Keratinocyte (primary cell): ENCODE measurements around the gene QSOX1. TPM values are rescaled to one million over a fixed set of nuclear protein-coding genes. Genes with fewer than 3 reads are reported as not detected.

Experiments used
- DNase-seq: peaks from one replicate; pipeline ENCODE4 v3.0.0-alpha.2; 2011; ENCODE audit warnings: low read depth, missing footprints, low spot score
- FAIRE-seq: peaks from 2 replicates; lab custom pipeline; 2011; peaks lifted over from hg19 to GRCh38; lab: Jason Lieb, UNC
- H2AFZ ChIP-seq: 2 replicates; pipeline ENCODE4 v1.6.0; 2012; ENCODE audit warnings: low read length, control low read depth, inconsistent platforms; ENCODE audit not compliant: control insufficient read depth
- H3K27ac ChIP-seq: 2 replicates; pipeline ENCODE4 v1.5.1; 2011; ENCODE audit warnings: low read length; ENCODE audit not compliant: control insufficient read depth, insufficient read depth
- H3K27me3 ChIP-seq: 3 replicates; pipeline ENCODE4 v1.6.0; 2011; ENCODE audit warnings: low read length; ENCODE audit not compliant: control insufficient read depth, insufficient read depth; ENCODE audit errors: extremely low read depth
- H3K36me3 ChIP-seq, 2 experiments: 2 replicates in 1 of 2; 3 replicates in 1 of 2; pipeline ENCODE4 v1.5.1; 2011; ENCODE audit warnings: low read length in 2 of 2, mild to moderate bottlenecking in 1 of 2; ENCODE audit not compliant: control insufficient read depth in 2 of 2, insufficient read depth in 2 of 2; ENCODE audit errors: extremely low read depth in 1 of 2
- H3K4me1 ChIP-seq: 3 replicates; pipeline ENCODE4 v1.5.1; 2011; ENCODE audit warnings: low read length; ENCODE audit not compliant: control insufficient read depth, insufficient read depth; ENCODE audit errors: extremely low read depth
- H3K4me2 ChIP-seq: 3 replicates; pipeline ENCODE4 v1.6.0; 2011; ENCODE audit warnings: low read depth, low read length; ENCODE audit not compliant: control insufficient read depth, insufficient read depth; ENCODE audit errors: extremely low read depth
- H3K4me3 ChIP-seq, 3 experiments: fragments of 200-600 bp in 1 of 3; sonication (generic) in 1 of 3; 2 replicates in 2 of 3; 3 replicates in 1 of 3; pipeline ENCODE4 v1.5.1; 2011 to 2016; ENCODE audit warnings: low read length in 3 of 3, mild to moderate bottlenecking in 3 of 3, control low read depth in 2 of 3, inconsistent platforms in 1 of 3, low read depth in 1 of 3, mixed read lengths in 1 of 3, mixed run types in 1 of 3, moderate library complexity in 1 of 3; ENCODE audit not compliant: control insufficient read depth in 2 of 3, insufficient read depth in 2 of 3; ENCODE audit errors: extremely low read depth in 1 of 3
- H3K79me2 ChIP-seq: 2 replicates; pipeline ENCODE4 v1.6.0; 2012; ENCODE audit warnings: low read length; ENCODE audit not compliant: control insufficient read depth, insufficient read depth
- H3K9ac ChIP-seq: 3 replicates; pipeline ENCODE4 v1.6.0; 2011; ENCODE audit warnings: low read length; ENCODE audit not compliant: control insufficient read depth, insufficient read depth; ENCODE audit errors: extremely low read depth
- H3K9me1 ChIP-seq: 3 replicates; pipeline ENCODE4 v1.6.0; 2011; ENCODE audit warnings: low read length; ENCODE audit not compliant: control insufficient read depth, insufficient read depth; ENCODE audit errors: extremely low read depth
- H3K9me3 ChIP-seq: 2 replicates; pipeline ENCODE4 v1.5.1; 2012; ENCODE audit warnings: low read depth, low read length; ENCODE audit not compliant: control insufficient read depth
- H4K20me1 ChIP-seq: 3 replicates; pipeline ENCODE4 v1.6.0; 2011; ENCODE audit warnings: low read length; ENCODE audit not compliant: control insufficient read depth, insufficient read depth; ENCODE audit errors: extremely low read depth
- EZH2 ChIP-seq: IDR thresholded peaks from one replicate; pipeline ENCODE4 v1.6.1; 2012; ENCODE audit warnings: inconsistent platforms, mild to moderate bottlenecking, low read length, moderate library complexity
- dilution Hi-C: fragments of 300-500 bp; cut with MboI; formaldehyde crosslinking; loops from one replicate; pipeline ENCODE4 v1.7.0; 2020; ENCODE audit warnings: low sequenced_read_pairs; ENCODE audit not compliant: extremely low pct_ligation_motif_present
- polyA plus RNA-seq, 5 experiments: library from polyadenylated mRNA; depleted of rRNA in 3 of 5; stranded (reverse) in 3 of 5; stranded (forward) in 1 of 5; unstranded in 1 of 5; fragments of >200 nt; gene quantifications; 1 replicate in 1 of 5; 2 replicates in 3 of 5; 3 replicates in 1 of 5; pipeline versions ENCODE4 v1.2.1 to v1.2.3, GENCODE V29; 2011 to 2012; ENCODE audit warnings: missing spikeins in 2 of 5, low read depth in 1 of 5, low replicate concordance in 1 of 5
- TF ChIP-seq, protein P1 (sequence below), 3 experiments: IDR thresholded peaks in 1 of 3; conservative IDR thresholded peaks in 1 of 3; optimal IDR thresholded peaks in 1 of 3; 2 replicates in 2 of 3; 3 replicates in 1 of 3; pipeline versions ENCODE3 to v1.5.1; 2011; ENCODE audit warnings: low read length in 3 of 3, mild to moderate bottlenecking in 3 of 3, moderate library complexity in 2 of 3, control low read depth in 1 of 3, inconsistent platforms in 1 of 3; ENCODE audit not compliant: insufficient read depth in 2 of 3; ENCODE audit errors: extremely low read depth in 1 of 3

The QSOX1 gene
- polyA plus RNA-seq, 1 donor (not counting 4 experiments of a cell fraction or from before 2014, with no cell fraction given), result 57.6 TPM

DNA sequence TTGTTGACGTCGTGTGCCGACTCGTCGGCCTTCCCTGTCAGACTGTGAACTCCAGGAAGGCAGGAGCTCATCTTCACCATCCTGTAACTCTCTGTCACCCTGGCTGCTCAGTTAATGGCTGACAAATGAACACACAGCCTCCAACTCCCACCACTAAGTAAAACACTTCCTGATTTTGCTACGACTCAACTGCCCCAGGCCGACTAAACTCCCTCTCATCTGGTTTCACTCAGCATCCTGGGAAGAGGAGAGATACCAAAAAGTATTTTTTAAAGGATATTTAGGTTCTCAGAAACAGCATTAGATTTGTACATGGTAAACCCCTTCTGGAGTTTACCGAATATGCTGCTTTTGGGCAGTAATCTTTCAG is 57.2 kb downstream of the QSOX1 start:
- TF ChIP-seq, protein P1, sequence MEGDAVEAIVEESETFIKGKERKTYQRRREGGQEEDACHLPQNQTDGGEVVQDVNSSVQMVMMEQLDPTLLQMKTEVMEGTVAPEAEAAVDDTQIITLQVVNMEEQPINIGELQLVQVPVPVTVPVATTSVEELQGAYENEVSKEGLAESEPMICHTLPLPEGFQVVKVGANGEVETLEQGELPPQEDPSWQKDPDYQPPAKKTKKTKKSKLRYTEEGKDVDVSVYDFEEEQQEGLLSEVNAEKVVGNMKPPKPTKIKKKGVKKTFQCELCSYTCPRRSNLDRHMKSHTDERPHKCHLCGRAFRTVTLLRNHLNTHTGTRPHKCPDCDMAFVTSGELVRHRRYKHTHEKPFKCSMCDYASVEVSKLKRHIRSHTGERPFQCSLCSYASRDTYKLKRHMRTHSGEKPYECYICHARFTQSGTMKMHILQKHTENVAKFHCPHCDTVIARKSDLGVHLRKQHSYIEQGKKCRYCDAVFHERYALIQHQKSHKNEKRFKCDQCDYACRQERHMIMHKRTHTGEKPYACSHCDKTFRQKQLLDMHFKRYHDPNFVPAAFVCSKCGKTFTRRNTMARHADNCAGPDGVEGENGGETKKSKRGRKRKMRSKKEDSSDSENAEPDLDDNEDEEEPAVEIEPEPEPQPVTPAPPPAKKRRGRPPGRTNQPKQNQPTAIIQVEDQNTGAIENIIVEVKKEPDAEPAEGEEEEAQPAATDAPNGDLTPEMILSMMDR (optimal IDR thresholded peaks at IDR 0.05 in 1 of 3, IDR thresholded peaks at IDR 0.05 in 1 of 3, conservative IDR thresholded peaks at IDR 0.05 in 1 of 3; ENCODE audit: extremely low read depth in 1 of 3, insufficient read depth in 2 of 3, low read length in 3 of 3), result no peak
- TF ChIP-seq EZH2, result no peak
- Histone ChIP-seq H3K9me3 (no peaks in the 10 kb centered on the region), H4K20me1 (no peaks in the 10 kb centered on the region), H3K9me1 (no peaks in the 10 kb centered on the region), H3K27ac (no peak overlapping the region), H3K4me3 (no peak overlapping the region), H2AFZ (no peak overlapping the region), H3K4me2 (no peak overlapping the region), H3K4me1 (peaks cover 6% of the 10 kb centered on the region), H3K9ac (no peak overlapping the region), H3K36me3 (no peaks in the 10 kb centered on the region), H3K79me2 (no peaks in the 10 kb centered on the region), H3K27me3 (no peaks in the 10 kb centered on the region)
- FAIRE-seq (no peak), DNase-seq (no peak)
- dilution Hi-C loops, result no loop called here

DNA sequence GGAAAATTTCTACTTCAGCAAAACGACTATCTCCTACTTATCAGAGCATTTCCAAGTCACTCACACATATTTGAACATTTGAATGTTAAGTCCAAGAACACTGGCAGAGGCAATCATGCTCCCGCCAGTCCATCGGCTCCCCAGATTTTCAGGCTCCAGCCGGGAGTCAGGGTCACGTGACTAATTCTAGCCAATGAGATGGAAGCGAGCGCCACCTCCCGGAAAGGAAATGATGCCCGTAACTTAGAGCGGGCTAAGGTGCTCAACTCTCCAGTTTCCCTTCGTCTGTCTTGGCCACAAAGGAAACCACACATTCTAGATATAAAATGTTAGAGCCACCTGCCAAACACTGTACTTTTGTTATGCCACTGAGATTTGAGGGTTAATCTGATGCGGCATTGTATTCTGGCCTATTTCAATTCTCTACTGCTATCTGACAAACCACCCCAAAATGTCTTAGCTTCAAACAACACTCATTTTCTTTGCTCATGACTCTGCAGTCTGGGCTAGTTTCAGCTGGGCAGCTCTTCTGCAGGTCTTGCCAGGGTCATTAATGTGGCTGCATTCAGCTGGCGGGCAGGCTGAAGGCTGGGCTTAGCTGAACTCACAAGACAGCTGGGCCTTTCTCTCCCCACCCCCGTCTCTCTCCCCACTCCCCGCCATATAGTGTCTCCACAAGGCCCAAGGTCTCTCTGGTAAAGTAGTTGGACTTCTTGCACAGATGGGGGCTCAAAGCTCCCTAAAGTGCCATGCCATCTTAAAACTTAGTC is 58.9 kb downstream of the QSOX1 start:
- Histone ChIP-seq H3K27me3 (no peaks in the 10 kb centered on the region), H3K4me1 (peaks cover 6% of the 10 kb centered on the region), H2AFZ (no peak overlapping the region), H3K9me1 (no peaks in the 10 kb centered on the region), H3K79me2 (no peaks in the 10 kb centered on the region), H3K9ac (no peak overlapping the region), H3K4me2 (no peak overlapping the region), H3K36me3 (no peaks in the 10 kb centered on the region), H4K20me1 (no peaks in the 10 kb centered on the region), H3K27ac (no peak overlapping the region), H3K9me3 (no peaks in the 10 kb centered on the region), H3K4me3 (no peak overlapping the region)
- dilution Hi-C loops, result no loop called here
- TF ChIP-seq, protein P1 (optimal IDR thresholded peaks at IDR 0.05 in 1 of 3, IDR thresholded peaks at IDR 0.05 in 1 of 3, conservative IDR thresholded peaks at IDR 0.05 in 1 of 3; ENCODE audit: extremely low read depth in 1 of 3, insufficient read depth in 2 of 3, low read length in 3 of 3), result peak in 1 of 3 experiments; percentile 8
- no peak for TF ChIP-seq EZH2
- FAIRE-seq (no peak), DNase-seq (no peak)
